ENCODE results near the gene FEN1.

FEN1 gene

DNA sequence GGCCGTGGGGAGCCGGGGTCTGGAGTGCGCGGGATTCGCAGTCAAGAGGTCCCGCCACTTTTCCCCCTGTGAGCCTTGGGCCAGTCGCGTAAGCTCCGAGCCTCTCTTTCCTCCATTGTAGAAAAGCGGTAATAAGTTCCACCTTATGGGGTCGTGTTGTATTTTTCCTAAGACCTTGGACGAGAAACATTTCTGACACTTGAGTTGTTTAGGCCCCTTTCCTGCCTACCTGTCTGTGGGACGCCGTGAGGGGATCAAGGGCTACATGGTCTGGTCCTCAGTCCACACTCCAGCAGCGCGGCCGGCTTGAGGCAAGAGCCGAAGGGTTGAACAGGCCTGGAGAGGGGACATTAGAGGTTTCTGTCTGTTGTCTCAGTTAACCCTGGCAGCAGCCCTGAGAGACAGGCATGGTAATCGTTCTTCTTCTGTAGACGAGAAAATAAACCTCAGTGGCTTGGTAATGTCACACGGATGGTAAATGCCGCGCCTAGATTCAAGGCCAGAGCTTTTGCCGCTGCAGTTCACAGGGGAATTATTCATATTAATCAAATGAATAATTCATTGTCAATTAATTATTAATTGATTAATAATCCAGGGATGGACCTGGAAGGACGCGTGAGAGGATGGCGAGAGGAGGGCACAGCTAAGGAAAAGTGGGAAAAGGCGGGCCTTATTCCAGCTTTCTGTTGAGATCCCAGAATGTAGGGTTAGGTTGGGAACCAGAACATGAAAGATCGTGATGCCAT is 545 bp downstream of the FEN1 start:
- no peak for DNase-seq

DNA sequence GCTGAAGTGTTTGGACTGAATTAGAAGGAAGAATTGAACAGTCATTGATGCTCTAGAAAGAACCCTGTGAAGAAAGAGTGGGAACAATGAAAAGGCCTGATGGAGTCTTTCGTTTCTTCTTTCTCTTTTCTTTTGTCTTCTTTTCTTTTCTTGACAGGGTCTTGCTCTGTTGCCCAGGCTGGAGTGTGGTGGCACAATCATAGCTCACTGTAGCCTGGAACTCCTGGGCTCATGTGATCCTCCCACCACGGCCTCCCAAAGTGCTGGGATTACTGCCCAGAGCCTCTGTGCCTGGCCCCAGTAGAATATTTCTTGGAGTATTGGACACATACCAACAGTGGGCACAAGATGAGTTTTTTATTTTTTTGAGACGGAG is 1.1 kb downstream of the FEN1 start:
- no peak for DNase-seq

DNA sequence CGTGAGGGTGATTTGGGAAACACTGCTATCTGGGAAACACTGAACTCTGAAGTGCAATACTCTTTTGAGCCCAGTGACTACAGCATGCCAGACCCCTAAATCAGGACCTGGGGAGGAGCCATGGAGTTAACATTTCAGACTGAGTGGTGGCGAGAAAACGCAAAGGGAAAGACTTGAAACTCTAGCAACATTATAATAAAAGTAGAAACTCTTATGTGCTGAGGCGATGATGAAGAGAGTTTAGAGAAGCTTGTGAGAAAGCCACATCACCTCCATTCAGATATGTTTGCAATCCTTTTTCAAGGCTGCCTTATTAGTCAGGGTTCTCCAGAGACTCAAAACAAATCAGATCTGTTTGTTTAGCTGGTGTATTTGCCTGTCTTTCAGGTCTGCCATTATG is 1.9 kb downstream of the FEN1 start:
- DNase-seq, result no peak

DNA sequence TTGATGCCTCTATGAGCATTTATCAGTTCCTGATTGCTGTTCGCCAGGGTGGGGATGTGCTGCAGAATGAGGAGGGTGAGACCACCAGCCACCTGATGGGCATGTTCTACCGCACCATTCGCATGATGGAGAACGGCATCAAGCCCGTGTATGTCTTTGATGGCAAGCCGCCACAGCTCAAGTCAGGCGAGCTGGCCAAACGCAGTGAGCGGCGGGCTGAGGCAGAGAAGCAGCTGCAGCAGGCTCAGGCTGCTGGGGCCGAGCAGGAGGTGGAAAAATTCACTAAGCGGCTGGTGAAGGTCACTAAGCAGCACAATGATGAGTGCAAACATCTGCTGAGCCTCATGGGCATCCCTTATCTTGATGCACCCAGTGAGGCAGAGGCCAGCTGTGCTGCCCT is 2.7 kb downstream of the FEN1 start:
- no peak for DNase-seq

DNA sequence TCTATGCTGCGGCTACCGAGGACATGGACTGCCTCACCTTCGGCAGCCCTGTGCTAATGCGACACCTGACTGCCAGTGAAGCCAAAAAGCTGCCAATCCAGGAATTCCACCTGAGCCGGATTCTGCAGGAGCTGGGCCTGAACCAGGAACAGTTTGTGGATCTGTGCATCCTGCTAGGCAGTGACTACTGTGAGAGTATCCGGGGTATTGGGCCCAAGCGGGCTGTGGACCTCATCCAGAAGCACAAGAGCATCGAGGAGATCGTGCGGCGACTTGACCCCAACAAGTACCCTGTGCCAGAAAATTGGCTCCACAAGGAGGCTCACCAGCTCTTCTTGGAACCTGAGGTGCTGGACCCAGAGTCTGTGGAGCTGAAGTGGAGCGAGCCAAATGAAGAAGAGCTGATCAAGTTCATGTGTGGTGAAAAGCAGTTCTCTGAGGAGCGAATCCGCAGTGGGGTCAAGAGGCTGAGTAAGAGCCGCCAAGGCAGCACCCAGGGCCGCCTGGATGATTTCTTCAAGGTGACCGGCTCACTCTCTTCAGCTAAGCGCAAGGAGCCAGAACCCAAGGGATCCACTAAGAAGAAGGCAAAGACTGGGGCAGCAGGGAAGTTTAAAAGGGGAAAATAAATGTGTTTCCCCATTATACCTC is 3.3 kb downstream of the FEN1 start:
- DNase-seq, result no peak

DNA sequence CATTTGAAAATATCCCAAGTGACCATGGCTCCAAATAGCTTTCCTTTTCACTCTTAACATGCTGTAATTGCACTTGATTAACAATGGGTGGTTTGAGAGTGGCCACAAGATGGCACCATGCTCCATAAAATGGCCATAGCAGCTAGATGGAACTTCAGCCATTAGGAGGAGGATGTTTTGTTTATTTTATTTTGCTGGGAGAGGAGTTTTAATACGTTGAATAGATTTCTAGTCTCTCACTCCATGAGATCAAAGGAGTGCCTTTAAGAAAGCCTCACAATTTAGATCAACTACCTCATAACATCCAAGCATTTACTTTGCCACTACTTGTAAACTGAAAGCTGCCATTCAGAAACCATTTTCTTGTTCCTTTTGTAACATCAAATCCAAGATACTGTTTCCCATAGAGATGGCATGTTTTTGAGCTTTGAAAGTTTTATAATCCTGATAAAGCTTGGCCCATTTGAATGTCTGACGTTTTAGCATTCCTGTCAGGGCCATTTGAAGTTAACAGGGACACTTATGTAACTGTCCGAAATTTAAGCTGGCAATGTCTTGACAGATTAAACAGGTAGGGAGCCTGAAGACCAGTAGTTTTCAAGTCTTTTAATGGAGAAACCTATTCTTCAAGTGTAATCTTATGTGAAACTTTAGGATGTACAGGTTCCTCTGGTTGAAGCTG is 4.7 kb downstream of the FEN1 start:
- peak in 47 of 56 donors; percentile 9 to 90 (median 54) for DNase-seq

DNA sequence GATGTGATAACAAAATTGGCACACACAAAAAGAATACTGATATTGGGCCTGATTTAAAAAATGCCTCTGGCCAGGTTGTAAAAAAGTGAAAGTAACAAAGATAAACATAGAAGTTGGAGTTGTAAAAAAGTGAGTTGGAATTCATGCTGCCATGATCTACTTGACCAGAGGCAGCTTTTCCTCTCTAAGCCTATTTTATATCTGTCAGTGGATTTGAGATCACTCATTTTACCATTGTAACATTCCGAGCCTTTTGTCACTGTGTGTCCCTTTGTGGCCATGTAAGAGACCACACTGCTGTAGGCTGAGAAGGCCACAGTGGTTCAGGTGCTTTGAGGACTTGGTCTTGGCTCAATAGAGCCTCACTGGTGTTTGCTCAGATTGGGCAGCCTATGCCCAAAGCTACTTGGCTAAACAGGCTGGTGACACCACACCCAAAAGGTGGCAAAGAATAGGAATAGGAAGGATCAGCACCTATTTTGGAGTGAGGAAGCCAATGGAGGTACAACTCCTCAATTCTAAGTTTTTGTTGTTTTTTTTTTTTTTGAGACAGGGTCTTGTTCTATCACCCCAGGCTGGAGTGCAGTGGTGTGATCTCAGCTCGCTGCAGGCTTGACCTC is 7.1 kb downstream of the FEN1 start:
- DNase-seq, result no peak

DNA sequence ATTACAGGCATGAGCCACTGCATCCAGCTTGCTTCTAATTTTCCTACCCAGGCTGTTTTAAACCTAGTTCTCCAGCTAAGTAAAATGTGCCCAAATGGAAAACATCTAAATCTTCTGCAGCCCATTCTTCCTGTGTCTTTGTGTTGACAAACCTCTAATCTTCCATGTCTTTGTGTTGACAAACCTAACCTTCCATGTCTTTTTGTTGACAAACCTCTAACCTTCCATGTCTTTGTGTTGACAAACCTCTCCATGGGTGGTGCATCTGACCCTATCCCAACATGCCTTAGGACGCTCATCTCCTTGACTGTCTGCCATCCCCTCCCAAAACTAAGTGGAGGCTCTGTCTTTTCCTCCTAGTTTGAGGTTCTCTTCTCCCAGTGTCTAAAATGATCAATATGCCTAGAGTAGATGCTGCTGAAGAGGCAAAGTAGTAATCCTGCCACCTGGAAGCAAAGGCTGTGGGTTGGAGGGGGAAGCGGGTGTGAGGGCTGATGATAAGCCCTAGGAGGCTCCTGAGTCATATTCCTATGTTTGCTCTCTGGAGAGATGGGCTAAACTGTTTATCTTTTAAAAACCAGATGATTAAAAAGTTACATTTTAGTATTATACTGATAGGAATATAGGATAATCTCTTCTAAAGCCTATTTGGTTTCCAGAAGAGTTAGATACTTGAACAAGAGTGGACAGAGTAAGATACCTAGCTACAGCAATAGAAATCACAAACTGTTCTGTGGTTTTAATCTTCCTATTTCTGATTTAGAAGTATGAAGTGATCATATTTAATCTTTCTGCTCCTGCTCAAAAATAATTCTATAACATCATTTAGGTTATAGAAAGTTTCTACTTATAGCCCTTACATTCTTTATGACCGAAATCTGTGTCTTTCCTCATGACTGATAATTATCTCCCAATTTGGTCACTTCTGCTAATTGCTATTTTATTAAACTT is 7.9 kb downstream of the FEN1 start:
- DNase-seq, result no peak

DNA sequence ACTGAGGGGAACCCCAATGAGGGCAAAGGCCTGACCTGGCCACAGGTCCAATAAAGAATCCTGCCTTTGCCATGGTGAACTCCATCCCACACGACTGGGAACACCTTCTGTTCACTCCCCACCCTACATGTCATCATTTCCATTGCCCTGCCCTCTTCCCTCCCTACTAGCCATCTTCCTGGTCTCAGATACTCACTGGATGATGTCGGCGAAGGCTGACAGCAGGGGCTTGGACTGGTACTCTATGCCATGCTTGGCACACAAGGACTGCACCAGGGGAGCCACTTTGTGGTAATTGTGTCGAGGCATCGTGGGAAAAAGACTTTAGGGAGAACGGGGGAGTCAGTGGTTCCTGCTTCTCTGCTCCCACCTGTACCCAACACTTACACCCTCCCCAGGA is 9.9 kb downstream of the FEN1 start:
- DNase-seq, result no peak

DNA sequence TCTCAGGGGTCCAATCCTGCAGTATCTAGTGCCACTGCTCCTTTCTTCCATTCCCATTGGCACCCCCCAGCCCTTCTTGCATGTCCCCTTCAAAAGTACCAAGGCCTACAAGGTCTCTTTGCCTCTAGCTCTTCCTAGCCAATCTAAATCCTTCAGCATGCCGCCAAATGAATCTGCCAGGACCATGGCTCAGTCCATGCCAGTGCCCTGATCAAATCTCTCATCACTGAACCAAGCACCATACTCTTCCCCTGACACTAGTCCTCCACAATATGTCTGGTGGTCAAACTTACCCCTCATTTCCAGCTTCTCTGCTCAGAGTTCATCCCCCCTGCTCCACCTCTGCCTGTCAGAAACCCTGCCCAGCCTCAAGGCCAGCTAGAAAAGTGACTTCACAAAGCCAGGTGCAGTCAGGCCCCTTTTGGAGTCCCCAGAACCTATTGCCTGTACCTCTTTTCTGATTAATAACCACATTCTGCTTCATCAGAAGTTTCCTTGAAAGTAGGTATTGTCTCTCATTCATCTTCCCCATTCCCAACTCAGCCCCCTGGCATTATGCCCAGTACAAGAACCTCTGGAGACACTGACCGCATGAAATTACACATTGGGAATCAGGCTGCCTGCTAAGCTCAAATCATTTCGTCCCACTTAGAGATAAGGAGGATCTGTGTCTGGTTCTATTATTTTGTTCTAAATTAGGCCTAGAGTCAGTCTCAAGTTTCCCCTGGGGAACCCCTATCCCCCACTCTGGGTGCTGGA is 11.4 kb downstream of the FEN1 start:
- no peak for DNase-seq

DNA sequence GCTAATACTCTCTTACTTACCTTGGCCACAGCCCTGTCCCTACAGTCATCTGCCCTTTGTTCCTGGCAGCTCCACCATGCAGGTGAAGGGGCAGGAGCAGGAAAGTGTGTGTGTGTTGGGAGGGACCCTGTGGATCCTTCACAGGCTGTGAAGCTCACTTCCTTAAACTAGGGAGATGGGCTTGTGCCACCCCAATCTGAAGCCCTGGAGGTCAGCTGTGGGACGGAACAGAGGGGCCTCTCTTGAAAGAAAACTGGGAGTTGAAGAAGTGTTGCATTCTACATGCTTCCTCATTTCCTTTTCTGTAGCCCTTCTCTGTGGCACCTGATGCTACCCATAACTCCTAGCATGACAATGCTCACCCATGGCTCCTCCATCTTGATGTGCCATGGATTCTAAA is 12.4 kb downstream of the FEN1 start:
- DNase-seq, result no peak

DNA sequence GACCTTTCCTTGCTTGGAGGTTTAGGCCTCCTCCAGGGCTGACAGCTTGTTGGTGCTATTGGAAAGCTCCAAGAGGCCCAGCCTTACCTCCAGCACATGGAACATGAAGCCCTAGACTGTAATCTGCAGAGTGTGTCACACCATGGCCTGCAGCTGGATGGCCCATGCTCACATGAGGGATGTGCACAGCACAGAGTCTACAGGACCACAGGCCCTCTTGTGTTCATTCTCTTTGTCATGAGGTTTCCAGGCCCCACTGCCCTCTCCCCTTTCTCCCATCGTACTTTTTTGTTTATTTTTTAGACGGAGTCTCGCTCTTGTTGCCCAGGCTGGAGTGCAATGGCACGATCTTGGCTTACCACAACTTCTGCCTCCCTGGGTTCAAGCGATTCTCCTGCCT is 14.1 kb downstream of the FEN1 start:
- no peak for DNase-seq

DNA sequence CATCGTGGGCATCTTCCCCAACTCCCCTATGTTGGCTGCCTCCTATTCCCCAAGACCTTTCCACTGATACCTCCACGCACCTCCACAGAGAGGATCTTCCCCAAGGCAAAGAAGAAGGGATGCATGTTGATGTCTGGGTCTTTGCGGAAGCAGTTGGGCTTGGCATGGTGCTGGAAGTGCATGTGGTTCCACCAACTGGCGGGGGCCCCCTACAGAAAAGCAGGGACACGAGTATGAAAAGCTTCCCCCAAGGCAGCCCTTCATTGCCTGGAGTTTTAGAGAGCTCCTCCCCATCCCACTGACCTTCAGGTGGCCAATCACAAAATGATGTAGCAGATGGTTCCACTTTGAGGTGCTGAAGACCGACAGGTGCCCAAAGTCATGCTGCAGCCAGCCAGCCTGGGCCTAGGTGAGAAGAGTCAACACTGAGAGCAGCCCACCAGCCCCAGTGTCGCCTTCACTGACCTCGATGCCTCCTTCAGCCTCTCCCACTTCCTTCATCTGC is 18.0 kb downstream of the FEN1 start:
- no peak for DNase-seq

DNA sequence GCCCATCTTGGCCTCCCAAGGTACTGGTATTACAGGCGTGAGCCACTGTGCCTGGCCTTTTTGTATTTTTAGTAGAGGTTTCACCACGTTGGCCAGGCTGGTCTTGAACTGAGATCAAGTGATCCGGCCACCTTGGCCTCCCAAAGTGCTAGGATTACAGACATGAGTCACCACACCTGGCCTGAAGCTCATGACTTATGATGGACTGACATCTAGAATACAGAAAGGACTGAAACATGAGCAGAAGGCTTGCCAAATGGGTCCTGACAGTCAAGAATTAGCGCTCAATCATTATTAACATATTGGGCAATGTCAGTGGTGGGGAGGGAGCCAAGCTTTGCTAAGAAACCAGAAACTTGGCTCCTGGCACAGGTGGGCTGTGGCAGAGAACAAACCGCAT is 19.1 kb downstream of the FEN1 start:
- DNase-seq, result no peak

DNA sequence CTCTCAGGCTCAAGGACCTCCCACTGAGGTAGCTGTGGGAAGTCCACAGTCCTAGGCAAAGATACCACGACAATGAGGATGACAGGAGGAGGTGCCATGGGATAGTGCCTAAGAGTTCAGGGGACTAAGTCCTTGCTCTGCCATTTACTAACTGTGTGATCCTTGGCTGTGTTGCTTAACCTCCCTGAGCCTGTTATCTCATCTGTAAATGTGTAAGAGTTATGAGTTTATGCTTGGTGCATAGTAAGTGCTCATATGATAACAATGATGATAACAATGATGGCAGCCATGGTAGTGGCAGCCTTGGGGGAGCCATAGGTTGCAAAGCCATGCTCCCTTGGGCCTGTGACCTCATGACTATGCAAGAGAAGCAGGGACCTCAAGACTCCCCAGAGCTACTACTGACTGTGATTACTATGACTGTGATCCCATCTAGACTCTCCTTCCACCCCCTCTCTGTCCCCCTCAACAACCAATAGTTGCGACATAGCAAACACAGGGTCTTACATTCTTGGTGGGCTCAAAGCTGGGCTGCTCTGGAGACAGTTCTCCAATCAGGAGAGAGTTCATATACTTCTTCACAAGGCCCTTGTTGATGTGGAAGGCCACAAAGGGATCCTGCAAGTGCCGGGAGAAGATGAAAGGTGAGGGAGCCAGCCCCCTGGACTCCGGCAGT is 20.2 kb downstream of the FEN1 start:
- DNase-seq, result no peak

DNA sequence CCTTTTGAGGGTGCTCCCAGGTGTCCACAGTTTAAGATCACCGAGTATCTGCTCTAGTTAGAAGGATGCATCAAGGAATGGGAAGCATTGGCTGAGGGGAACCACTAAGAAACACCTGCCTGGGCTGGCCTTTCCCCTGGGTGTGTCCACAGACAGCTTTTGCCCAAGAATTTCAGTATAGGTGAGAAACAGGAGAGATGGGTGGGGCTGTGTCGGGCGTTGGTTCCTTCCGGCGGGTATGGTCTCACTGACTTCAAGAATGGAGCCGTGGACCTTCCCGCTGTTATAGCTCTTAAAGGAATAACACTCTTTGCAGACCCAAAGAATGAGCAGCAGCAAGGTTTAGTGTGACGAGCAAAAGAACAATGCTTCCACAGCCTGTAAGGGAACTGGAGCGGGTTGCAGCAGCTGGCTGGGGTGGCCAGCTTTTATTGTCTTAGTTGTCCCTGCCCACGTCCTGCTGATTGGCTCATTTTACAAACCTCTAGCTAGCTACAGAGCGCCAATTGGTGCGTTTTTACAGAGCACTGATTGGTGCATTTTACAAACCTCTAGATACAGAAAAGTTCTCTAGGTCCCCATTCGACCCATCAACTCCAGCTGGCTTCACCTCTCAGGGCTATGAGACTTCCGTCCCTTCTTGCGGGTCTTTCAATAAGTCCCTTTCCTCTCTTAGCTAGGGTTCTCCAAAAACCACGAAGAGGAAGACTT is 21.7 kb downstream of the FEN1 start:
- peak in 40 of 56 donors; percentile 12 to 70 (median 55) for DNase-seq

DNA sequence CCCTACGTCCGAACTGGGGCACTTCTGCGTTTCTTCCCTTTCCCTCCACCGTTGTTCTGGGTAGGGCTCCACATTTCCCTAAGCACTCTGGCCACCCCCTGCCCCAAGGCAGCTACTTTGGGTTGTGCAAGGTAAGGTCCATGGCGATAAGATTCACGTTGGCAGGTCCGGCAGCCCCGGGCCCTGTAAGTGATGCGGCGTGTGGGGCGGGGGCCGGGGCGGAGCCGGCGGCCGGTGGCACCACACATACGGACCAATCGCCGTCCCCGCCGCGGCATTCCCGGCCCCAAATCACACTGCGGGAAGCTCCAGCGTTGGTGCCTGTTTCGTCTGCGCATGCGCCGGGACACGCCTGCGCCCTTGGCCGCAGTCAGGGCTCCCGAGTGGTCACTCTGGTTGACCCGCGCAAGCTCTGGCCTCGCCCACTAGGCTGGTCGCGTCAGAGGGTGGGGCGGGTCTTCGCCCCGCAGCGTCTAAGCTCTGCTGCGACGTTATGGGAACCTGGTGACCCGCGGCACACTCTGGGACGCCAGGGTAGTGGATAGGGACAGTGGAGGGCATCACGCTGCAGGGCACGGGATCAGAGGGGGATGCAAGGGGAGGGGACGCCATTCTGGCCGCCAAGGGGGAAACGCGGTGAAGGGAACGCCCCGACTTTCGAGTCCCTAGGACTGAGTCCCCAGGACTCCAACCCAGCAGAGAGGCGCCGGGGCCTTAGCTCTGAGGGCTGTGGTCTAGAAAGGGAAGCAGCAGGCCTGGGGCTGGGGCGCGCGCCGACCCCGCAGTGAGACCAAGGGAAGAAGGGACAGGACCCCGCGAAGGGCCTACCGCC is 22.5 kb downstream of the FEN1 start:
- peak; percentile 72 to 99 (median 94) for DNase-seq
